AG09319 (cell line): Measurements from ENCODE around the gene DMD.

Experiments
- DNase-seq: peaks from one replicate; pipeline ENCODE4 v3.0.0-alpha.2; 2010; ENCODE audit warnings: low read depth; ENCODE audit errors: extremely low read depth
- TF ChIP-seq, protein P1 (sequence below): IDR thresholded peaks from 2 replicates; pipeline ENCODE4 v1.5.1; 2011; ENCODE audit warnings: low read depth, mild to moderate bottlenecking, inconsistent platforms, low read length, moderate library complexity

The DMD gene

GRCh38 chrX:31166416-31166815 lies 2044.9 kb downstream of the DMD start:
- TF ChIP-seq, protein P1, sequence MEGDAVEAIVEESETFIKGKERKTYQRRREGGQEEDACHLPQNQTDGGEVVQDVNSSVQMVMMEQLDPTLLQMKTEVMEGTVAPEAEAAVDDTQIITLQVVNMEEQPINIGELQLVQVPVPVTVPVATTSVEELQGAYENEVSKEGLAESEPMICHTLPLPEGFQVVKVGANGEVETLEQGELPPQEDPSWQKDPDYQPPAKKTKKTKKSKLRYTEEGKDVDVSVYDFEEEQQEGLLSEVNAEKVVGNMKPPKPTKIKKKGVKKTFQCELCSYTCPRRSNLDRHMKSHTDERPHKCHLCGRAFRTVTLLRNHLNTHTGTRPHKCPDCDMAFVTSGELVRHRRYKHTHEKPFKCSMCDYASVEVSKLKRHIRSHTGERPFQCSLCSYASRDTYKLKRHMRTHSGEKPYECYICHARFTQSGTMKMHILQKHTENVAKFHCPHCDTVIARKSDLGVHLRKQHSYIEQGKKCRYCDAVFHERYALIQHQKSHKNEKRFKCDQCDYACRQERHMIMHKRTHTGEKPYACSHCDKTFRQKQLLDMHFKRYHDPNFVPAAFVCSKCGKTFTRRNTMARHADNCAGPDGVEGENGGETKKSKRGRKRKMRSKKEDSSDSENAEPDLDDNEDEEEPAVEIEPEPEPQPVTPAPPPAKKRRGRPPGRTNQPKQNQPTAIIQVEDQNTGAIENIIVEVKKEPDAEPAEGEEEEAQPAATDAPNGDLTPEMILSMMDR, result no peak
- DNase-seq, result no peak

- TF ChIP-seq, protein P1, result no peak
- DNase-seq, result no peak
These were observed 2045.9 kb downstream of the DMD start for GRCh38 chrX:31165241-31166035.

DNA sequence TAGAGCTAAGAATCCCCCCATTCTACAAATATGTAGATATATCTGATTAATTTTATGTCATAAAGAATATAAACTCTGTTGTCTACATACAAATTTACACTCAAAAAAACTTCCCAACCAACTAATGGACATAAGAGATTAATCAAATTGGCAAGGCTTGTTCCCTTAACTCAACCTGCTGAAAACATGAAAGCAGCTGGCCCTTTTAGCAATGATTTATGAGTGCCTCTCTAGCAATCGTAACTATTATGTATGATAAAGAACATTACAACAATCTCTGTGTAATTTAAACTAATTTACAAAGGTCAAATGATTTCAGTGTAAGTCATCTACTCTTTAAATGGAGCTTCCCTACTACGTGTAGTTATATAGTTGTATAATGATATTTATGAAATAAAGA lies 2056.4 kb downstream of the DMD start:
- DNase-seq, result no peak
- TF ChIP-seq, protein P1, result no peak

- DNase-seq, result no peak
- TF ChIP-seq, protein P1, result no peak
These were observed 2057.8 kb downstream of the DMD start for GRCh38 chrX:31153475-31154047.

DNA sequence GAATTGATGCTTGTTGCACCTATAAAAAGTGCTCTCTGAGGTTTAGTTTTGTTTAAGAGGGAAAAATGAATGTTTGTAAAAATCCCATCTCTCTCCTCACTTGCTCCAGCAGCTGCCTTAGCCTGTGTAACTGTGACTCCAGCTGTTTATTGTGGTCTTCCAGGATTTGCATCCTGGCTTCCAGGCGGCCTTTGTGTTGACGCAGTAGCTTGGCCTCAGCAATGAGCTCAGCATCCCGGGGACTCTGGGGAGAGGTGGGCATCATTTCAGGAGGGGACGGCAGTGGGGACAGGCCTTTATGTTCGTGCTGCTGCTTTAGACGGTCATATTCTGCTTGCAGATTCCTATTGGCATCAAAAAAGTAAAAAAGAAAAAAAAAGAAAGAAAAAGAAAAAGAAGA lies 2064.2 kb downstream of the DMD start:
- DNase-seq, result no peak
- TF ChIP-seq, protein P1, result no peak

DNA sequence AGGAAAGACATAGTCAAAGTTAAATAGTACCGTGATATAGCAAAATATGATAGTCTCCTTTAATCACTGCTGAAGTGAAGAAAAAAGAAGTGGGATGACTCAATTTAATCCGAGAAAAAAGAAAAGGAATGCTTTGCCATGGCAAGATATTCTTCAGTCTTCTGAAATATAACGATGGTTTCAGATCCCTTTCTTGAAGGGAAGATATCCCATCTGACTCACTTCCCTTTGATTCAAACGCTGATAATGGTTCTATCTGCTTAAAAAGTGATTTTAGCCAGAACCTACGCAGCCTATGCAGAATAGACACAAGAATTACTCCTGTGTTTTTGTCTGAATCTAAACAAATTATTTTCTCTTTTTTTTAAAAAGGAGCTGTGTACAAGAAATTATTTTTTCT lies 2071.4 kb downstream of the DMD start:
- no peak for DNase-seq
- TF ChIP-seq, protein P1, result no peak

DNA sequence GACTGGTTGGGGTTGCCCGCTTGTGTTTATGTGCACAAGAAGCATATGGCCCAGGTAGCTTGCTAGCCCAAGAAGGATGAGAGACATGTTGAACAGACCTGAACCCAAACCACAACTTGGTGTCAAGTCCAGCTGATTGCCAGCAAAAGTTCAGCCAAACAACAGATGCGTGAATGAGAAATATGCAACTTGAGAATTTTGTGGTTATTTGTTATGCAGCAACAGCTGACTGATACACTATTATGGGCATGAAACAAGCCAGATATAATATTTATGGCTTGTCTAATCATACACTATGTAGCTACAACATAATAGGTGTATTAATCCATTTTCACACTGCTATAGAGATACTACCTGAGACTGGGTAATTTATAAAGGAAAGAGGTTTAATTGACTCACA lies 2073.2 kb downstream of the DMD start:
- TF ChIP-seq, protein P1, result no peak
- DNase-seq, result no peak
